ENCODE measurements around the gene TSPOAP1. TPM values are rescaled to one million over a fixed set of nuclear protein-coding genes. Genes with fewer than 3 reads are reported as not detected.
A peak's percentile ranks its signal among the peaks of the same experiment; 100 is the strongest.
"Not testable (repeated sequence)": the region's sequence is repeated elsewhere in the genome, so short reads cannot be mapped to it uniquely, and the experiment has no call there.

Gene TSPOAP1
- total RNA-seq, 1 donor from 2014 or later: 0.16 TPM

- no peak for DNase-seq (ENCODE audit: low read depth)
These were observed 33.9 kb upstream of the TSPOAP1 start for GRCh38 chr17:58362368-58363014.

GRCh38 chr17:58360296-58361063 lies 31.9 kb upstream of the TSPOAP1 start:
- DNase-seq (ENCODE audit: low read depth): peak; percentile 47

- DNase-seq (ENCODE audit: low read depth): no peak
These were observed 30.0 kb upstream of the TSPOAP1 start for GRCh38 chr17:58358408-58359172.

GRCh38 chr17:58357312-58358297 lies 29.0 kb upstream of the TSPOAP1 start:
- no peak for DNase-seq (ENCODE audit: low read depth)

GRCh38 chr17:58356231-58356630 lies 27.6 kb upstream of the TSPOAP1 start:
- DNase-seq (ENCODE audit: low read depth): no peak

- no peak for DNase-seq (ENCODE audit: low read depth)
These were observed 26.1 kb upstream of the TSPOAP1 start for GRCh38 chr17:58354541-58355216.

GRCh38 chr17:58353389-58353825 lies 24.8 kb upstream of the TSPOAP1 start:
- no peak for DNase-seq (ENCODE audit: low read depth)

GRCh38 chr17:58352596-58353388 lies 24.2 kb upstream of the TSPOAP1 start:
- peak; percentile 63 for DNase-seq (ENCODE audit: low read depth)

GRCh38 chr17:58351831-58352595 lies 23.4 kb upstream of the TSPOAP1 start, which contains the start of gene SUPT4H1:
TSS of gene SUPT4H1 (minus strand) at chr17:58352201. CDS start at chr17:58352135, 66 bp downstream.
- peak; percentile 94 for DNase-seq (ENCODE audit: low read depth)

GRCh38 chr17:58351182-58351581 lies 22.6 kb upstream of the TSPOAP1 start:
- no peak for DNase-seq (ENCODE audit: low read depth)

- DNase-seq (ENCODE audit: low read depth): no peak
These were observed 19.4 kb upstream of the TSPOAP1 start for GRCh38 chr17:58348038-58348437.

GRCh38 chr17:58345500-58345899 lies 16.9 kb upstream of the TSPOAP1 start:
- no peak for DNase-seq (ENCODE audit: low read depth)

- DNase-seq (ENCODE audit: low read depth): no peak
These were observed 16.2 kb upstream of the TSPOAP1 start for GRCh38 chr17:58344791-58345157.

- peak; percentile 54 for DNase-seq (ENCODE audit: low read depth)
These were observed 15.6 kb upstream of the TSPOAP1 start for GRCh38 chr17:58344047-58344790.

GRCh38 chr17:58343131-58343530 lies 14.5 kb upstream of the TSPOAP1 start:
- no peak for DNase-seq (ENCODE audit: low read depth)

GRCh38 chr17:58341861-58342475 lies 13.4 kb upstream of the TSPOAP1 start:
- DNase-seq (ENCODE audit: low read depth): no peak

- DNase-seq (ENCODE audit: low read depth): not testable (repeated sequence)
These were observed 12.7 kb upstream of the TSPOAP1 start for GRCh38 chr17:58341136-58341860.

Measured in myocyte (in vitro differentiated cells).